GM21515 (cell line): ENCODE measurements around the gene FIGN.

ENCODE experiments used
- ATAC-seq: cut with Tn5 transposase; IDR thresholded peaks from one replicate; pipeline ENCODE4 v1.9.1; 2021; ENCODE audit not compliant: unreplicated experiment

FIGN gene

DNA sequence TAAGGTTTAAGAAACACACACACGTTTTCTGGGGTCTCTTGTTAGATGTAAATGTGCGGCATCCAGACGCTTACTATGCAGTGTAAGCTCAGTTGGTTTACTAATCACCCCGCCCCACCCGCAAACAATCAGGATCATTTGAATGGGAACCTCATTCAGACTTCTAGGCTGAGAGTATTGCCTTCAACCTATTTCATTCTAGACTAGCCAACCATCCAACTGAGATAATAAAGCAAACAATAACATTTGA, 1.3 kb upstream of the FIGN start:
- no peak for ATAC-seq

DNA sequence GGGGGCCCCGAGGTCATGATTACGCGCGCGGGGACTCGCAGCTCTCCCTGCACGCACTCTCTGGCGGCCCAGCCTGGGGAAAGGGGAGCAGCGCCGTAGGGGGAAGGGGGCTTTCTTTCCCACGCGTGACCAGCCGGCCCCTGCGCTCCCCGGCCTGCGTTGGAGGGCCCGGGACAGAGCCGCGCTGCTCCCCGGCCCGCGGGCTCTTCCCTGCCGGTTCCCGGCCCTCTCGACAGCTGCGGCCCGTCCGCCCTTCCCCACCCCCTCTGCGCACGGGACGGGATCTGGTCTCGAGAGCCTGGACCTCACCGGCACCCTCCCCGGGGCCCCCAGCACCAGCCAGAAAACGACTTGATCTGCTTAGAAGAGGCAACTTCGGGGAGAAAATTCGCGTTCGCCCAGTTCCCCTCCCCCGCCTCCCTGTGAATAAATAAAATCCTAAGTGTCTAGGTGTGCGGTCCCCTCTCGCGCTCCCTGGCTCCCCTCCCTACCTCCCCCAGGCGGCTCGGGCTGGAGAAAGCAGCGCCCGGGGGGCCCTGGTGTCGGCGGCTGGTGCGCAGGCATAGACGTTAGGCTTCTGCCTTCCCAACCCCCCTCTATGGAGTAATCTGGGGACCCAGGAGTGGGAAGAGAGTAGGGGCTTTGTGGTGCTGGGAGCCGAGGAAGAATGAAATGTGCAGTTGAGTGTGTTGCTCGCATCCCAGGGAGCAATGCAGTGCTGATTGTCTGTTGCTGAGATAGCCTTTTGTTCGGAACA, 803 bp upstream of the FIGN start:
- no peak for ATAC-seq

DNA sequence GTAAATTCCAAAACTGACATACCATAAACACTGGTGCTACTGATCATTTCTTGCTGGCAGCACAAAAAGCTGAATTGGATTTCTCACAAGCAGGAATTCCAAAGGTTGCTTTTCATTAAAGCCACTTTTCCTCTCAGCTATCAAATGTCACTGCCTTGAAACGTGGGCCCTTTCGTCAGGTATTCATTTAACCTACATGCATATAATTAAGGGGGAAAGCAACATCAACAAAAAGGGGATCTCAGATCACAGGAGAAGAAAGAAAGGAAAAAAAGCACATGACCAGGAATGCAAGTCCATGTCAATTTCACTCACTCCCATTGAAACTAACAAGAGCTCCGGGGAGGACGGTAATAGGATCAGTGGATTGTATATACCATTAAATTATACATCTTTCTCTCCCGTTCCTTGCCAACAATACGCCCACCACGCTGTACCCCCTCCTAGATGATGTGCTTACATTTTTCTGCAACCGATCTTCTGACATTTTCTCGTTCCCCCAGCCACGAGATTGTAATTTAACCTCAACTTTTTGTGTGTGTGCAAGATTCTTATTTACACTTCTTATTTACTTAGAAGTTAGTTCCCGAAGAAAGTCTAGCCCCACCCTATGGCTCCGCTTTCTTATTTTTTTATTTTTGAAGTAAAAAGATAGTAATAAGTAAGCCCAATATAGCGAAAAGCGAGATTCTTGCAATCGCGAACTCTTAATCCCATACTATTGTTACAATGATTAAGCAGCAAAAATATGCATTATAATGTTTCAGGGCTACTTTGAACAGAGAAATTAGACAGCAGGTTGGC, 725 bp downstream of the FIGN start:
- ATAC-seq, result no peak

DNA sequence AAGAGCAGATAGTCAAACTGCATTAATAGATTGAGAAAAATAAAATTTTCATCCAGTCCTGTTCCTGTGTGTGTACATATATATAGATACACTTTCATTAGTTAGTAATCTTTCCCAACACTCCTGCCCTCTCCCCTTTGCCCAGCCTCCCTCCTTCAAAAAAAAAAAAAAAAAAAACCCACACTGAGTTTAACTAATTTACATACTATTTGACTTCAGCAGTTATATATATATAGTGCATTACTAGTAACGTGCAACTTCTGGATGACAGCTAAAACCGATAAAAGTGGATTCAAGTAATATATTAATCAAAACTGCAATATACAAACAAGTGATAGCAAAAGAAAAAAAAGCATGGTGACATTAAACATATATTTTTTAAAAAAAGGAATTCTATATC, 1.4 kb downstream of the FIGN start:
- no peak for ATAC-seq

DNA sequence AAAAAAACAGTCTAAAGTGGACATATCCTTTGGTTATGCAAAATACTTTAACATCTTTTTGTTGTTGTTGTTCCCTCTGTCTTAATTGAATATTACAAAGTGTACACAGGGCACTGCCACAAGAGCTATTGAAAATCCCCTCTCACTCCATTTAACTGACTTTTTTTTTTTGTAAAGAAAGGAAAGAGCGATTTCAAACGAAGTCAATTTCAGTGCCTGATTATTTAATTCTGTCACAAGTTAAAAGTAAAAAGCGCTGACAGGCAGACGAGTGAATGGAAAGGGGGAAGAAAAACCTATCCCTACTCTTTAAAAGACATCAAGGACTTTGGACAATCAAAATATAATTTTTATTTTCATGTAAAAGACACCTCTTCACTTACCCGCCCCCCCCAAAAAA, 1.9 kb downstream of the FIGN start:
- ATAC-seq, result no peak

DNA sequence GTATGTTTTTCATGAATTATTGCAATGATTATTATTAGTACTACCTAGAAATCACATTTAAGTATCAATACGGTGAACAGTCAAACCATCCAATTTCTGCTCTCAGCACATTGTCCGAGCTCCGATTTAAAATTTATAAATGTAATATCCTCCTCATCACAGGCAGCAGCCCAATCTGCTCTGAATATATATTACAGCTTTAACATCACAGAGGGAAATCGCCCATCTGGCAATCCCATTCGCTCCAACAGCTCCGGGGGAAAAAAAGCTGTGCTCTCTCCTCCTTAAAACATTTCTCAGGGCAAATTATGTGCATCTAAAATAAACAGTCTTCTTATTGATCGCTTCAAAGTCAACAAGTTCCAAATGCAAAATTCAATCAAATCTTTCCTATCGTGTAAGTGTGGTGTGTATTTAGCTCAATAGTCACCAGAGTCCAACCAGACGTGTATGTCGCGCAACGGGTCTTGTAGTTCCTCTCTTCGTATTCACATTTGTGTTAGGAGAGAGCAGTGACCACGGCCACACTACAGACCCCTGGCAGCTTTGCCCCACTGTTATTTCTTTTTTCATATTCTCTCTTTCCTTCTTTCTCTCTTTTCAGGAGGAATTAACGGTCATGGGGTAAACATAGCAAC, 2.4 kb downstream of the FIGN start:
- no peak for ATAC-seq

DNA sequence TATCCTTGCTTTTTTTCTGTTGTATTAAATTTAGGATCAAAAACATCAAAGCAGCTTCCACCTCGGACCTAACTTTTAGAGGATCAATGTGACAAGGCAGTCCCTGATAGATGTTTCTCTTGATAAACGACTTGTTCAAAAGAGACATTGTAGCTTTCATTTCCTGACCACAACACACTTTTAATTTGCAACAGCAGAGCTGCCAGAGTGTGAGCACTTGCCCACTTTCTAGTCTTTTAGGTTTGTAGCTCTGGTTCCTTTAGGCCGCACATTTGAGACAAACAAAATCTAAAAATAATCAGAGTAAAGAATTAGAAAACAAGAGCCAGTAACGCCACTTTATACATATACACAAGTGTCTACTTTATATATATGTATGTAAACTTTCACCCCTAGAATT, 3.1 kb downstream of the FIGN start:
- ATAC-seq, result no peak

DNA sequence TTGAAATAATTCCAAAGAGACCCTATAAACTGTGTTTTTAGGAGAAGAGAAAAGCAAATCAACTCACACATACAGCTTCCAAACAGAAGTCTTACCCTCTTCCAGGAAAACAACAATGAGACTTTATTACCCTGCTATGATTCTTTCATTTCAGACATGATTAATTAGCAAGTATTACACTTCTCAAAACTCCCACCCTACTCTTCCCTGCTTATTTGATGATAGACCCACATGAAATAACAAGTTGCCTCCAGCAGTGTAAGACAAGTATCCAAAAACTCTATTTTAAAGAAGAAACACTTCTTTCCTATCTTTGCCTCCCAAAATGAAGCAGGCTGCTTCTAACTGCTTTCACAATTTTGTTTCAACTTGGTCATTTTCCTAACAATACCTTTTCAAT, 4.1 kb downstream of the FIGN start:
- ATAC-seq, result no peak

DNA sequence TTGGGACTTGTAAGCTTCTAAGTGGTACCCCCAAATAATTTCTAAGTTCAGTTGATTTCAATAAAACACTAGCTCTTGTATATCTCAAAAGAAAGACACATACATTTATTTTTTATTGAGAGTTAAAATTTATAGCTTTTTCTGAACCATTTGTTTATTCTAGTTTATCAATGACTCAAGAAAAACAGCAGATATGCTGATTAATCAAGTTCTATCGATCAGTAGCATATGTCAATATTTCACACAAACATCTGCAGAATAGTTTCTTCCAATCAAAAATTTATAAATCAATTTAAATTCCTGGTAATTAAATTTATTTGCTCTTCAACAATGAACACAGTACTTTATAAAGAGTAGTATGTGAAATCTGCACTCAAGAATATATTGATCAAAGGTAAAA, 5.3 kb downstream of the FIGN start:
- no peak for ATAC-seq

DNA sequence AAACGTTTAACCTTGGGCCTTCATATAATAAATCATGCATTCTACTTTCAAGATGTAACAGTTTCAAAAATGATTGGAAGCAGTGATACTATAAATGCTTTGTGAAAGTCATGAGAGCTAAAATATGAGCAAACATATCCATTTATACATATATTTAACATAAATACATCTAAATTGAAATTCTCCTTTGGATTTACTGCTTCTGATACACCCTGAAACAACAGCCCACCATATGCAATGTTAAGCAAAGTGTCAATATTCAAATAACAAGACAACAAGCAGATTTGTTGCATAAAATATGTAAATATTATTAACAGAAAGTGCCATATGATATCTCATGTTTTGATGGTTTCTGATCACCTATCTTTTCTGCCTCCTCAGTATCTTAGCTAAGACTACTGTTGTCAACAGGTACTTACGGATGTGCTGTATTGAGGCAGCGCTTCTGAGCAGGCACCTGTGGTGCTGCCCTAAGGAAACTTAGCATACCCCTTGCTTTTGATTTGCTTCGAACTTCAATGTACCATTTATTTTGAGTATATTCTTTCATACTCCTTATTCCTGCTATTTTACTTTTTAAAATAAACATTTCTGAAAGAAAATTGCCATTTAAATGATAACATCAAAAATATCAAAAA, 6.1 kb downstream of the FIGN start:
- ATAC-seq, result no peak

DNA sequence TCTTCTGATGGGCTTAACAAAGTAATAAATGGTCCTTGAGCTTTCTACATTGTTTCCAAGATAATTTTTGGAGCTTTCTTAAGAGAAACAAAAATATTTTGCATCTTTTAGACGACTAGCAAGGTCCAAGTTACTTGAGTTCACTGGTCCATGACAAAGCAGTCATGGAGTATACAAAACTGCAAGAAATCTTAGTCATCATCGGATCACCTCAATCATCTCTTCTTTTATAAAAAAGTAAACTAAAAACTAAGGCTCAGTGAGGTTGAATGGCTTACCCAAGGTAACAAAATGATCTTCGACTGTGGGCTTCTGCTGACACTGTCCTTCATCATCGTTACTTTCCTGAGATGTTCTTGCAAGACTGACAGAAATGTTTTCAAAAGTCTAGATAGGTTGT, 11.9 kb downstream of the FIGN start:
- ATAC-seq, result no peak

DNA sequence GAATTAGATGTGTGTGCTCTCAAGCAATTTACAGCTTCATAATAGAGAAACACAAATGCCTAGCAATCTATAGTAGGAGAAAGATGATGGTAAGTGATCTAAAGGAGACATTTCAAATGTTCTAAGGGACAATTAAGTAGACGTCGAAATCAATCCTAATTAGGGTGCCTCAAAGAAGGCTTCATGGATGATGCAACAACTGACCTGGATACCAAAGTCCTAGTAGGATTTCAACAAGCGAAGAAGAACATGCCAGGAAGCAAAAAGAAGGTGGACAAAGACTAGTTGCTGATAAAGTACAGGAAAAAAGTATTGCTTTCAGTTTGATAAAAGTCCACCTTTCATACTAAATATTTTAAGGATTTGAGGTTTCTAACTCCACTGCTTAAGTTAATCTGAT, 12.5 kb downstream of the FIGN start:
- ATAC-seq, result no peak

DNA sequence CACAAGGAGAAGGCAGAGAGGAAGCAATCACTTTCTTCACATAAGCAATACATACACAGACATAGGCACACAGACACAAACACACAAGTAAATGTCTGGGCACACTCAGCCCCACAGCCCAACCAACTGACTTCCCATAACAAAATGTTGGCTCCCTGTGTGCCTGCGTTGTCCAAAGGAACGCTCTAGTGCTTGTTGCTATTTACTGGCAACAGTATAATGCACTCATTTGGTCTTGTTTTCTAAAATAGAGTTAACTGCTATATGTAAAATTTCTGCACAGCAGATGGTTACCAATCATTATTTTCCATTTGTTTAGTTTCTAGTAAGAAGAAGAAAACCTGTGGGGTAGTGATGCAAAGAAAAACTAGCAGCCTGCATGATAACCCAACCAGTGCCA, 16.5 kb downstream of the FIGN start:
- ATAC-seq, result no peak

DNA sequence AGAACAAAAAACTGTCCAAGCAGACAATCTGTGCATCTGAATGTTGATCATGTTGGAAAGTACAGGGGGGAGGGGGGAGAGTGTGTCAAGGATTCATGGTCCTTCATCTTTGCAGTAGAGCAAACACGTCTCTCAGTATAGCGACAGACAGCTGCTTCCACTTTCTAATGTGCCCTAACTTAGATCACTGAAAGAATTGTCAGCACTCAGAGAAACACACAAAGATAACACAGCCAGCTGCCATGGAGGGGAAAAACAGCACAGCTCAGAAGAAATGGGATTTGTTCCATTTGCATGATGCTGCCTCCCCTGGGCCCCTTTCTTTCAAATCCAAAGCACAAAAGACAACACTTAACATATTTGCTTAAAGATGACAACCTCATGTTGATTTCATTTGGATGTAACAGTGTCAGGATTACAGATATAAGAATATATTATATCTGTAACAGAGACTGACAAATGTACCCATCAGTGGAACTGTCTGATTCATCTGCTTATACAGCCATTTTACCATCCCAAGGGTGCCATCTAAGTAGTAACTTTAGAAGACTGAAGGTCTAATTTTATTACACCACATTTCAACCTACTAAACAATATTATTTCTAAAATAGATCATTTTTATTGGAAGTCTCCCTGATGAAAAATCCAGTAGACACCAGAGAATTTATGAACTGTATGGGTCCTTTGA, 17.7 kb downstream of the FIGN start:
- ATAC-seq, result no peak

DNA sequence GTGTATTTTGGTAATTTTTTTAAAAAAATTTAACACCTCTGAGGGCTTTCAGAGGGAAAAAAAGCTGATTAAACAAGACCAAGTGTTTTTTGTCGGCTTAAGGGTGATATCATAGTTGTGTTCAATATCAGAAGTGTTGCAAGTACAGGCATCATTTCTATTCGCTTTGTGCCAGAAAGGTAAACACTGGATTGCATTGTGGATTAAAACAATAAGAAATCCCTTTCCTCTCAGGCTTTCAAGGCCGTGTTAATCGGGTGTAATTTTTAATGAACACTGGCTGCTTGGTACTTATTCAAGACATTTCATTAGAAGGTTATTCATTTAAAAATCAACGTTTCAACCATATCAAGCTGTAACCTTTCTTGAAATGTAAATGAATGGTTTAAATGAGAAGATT, 18.3 kb downstream of the FIGN start:
- ATAC-seq, result no peak

DNA sequence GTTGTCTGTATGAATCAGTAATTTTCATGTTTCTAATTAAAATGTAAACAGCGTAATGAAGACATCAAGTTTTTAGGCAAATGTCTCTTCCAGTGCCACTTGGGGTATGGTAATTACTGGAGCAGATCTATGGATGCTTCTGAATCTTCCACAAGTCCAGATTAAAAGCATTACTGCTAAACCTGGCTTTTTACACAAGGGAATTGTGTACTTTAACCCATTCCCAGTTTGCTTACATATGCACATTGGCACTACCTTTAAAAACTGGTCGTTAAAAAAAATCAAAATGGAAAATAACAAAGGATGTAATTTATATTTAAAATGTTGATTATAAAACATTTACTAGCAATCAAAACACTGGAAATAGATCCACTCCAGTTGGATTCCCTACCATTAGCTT, 19.7 kb downstream of the FIGN start:
- no peak for ATAC-seq

DNA sequence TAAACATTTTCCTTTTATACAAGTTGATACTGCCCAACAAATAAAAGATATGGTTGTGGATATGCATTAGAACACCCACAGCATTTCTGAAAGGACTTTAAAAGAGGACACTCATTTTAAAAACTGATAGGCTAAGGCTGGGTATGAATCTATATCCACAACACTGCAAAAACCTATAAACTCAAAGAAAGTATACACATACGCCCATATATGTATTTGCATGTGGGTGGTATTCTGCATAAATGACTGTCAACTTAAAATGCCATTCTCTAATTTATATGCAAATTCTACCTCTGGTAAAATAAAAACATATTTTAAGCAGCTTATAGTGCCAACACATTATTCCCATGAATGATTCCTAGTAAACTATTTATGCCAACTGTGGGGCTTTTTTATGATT, 20.1 kb downstream of the FIGN start:
- no peak for ATAC-seq

DNA sequence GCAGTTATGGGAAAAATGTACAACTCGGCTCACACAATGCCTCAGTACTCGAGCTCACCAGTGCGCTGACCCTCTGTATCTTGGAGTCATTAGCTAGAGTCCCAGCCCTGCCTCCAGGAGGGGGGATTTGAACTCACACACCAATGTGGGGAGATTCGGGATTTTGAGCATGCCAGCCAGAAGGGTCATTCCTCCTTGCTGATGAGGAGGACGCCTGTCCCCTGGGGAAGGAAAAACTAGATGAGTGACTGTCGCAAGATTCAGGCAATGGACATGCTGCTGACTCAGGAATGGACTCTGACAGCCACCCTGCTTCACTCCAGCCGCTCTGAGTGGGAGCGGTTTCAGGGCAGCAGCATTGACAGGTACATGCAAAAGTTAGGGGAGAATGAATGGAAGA, 20.6 kb downstream of the FIGN start:
- ATAC-seq, result no peak

DNA sequence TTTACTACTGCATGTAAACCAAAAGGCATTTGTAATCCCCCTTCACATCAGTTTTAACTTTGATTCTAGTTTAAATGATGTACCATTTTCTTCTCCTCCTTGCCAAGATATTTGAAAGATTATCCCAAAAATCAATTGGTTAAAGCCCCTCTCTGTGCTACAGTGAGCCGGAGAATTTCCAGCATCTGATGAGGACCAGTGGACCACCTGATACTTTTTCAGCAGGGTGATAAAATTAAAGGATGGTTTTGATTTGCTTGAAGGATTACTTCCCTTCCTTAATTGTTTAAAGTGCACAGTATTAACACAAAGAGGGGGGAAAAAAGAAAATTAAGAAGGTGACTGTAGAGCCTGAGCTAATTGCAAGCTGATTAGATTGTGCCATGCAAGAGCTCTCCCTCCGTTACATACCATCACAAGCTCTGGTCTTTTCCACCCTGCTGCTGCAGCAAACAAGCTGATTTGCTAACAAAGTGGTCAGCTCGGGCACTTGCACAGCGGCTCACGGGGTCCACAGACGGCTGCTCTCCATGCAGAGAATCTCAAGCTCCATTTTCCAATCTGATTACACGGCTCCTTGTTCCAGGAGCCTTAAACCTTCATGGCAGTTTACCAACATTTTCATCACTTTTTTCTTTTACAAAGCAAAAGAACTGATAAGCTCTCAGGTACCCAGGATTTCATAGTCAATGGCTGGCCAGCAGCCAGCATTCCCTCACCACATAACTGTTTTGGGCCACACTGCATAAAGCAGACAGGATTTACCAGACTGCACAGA, 22.1 kb downstream of the FIGN start:
- ATAC-seq, result no peak

DNA sequence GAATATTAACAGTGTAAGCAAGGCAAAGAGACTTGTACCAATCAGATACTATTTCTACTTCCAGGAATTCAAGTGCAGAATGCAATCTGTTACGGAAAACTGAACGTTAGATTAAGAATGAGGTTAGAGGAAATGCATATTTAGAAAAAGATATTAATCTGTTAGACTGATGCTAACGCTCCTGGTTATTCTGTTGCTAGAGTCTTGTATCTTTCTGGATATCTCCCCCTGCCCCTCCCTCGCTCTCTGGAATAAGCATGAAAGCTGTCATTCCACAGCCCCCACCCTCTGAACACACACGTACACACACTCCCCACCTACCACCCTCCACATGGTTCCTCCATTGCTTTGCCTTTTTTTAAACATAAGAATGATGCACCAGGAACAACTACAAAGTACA, 24.1 kb downstream of the FIGN start:
- no peak for ATAC-seq

DNA sequence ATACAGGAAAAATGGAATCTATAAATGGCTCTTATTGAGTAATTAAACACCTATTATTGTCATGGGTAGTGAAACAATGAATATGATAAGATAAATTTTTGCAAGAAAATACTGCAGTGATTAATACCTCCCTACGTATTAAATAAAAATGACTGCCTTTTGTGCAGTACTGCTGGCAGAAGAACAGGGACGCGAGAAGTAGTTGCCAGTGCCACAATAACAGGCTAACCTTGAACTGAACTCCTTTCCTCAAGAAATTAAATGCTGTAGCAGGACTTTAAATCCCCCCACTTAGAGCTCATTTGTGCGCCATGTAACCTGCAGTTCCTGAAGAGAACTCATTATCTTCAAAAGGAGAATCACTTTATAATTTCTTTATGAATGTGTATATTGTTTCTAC, 24.6 kb downstream of the FIGN start:
- no peak for ATAC-seq
